Effector memory CD4-positive, alpha-beta T cell (primary cell): ENCODE measurements around the gene SEMA4D.

Experiments
- DNase-seq, 3 donors: peaks; one replicate each; pipeline ENCODE4 v3.0.0-alpha.2; 2020
- H3K27ac ChIP-seq: 2 replicates; pipeline ENCODE4 v1.7.0; 2013; ENCODE audit warnings: mild to moderate bottlenecking, low read length, moderate library complexity; ENCODE audit not compliant: insufficient read depth, poor library complexity, severe bottlenecking
- H3K27me3 ChIP-seq: replicated peaks from 2 replicates; pipeline ENCODE4 v1.7.0; 2013; ENCODE audit warnings: mild to moderate bottlenecking, low read length; ENCODE audit not compliant: insufficient read depth, control insufficient read depth, poor library complexity, severe bottlenecking
- H3K36me3 ChIP-seq: 2 replicates; pipeline ENCODE4 v1.7.0; 2013; ENCODE audit warnings: mild to moderate bottlenecking, low read length, moderate library complexity; ENCODE audit not compliant: control insufficient read depth, insufficient read depth
- H3K4me1 ChIP-seq: 2 replicates; pipeline ENCODE4 v1.7.0; 2013; ENCODE audit warnings: low read length, mild to moderate bottlenecking; ENCODE audit not compliant: control insufficient read depth, insufficient read depth, poor library complexity, severe bottlenecking
- H3K4me3 ChIP-seq: 2 replicates; pipeline ENCODE4 v1.7.0; 2013; ENCODE audit warnings: low read length, low read depth, mild to moderate bottlenecking; ENCODE audit not compliant: insufficient read depth, poor library complexity, severe bottlenecking
- H3K9me3 ChIP-seq: 2 replicates; pipeline ENCODE4 v1.7.0; 2013; ENCODE audit warnings: mild to moderate bottlenecking, low read length, moderate library complexity; ENCODE audit not compliant: control insufficient read depth

SEMA4D gene

GRCh38 chr9:89537166-89537565 is 39.3 kb upstream of the SEMA4D start:
- no peak for DNase-seq
- Histone ChIP-seq H3K36me3 (no peaks in the 10 kb centered on the region), H3K27ac (peak overlapping the region; percentile 62), H3K27me3 (no peaks in the 10 kb centered on the region), H3K4me3 (peak overlapping the region; percentile 18), H3K9me3 (no peaks in the 10 kb centered on the region), H3K4me1 (peaks cover 65% of the 10 kb centered on the region)

GRCh38 chr9:89536600-89536999 is 38.7 kb upstream of the SEMA4D start:
- Histone ChIP-seq H3K36me3 (no peaks in the 10 kb centered on the region), H3K27ac (peak overlapping the region; percentile 62), H3K9me3 (no peaks in the 10 kb centered on the region), H3K4me3 (peak overlapping the region; percentile 18), H3K27me3 (no peaks in the 10 kb centered on the region), H3K4me1 (peaks cover 71% of the 10 kb centered on the region)
- no peak for DNase-seq

GRCh38 chr9:89536145-89536574 is 38.2 kb upstream of the SEMA4D start:
- Histone ChIP-seq H3K4me3 (peak overlapping the region; percentile 18), H3K27ac (no peak overlapping the region), H3K9me3 (no peaks in the 10 kb centered on the region), H3K36me3 (no peaks in the 10 kb centered on the region), H3K27me3 (no peaks in the 10 kb centered on the region), H3K4me1 (peaks cover 71% of the 10 kb centered on the region)
- DNase-seq, result no peak

- H3K4me1 ChIP-seq, result peaks cover 77% of the 10 kb centered on the region
- H3K27ac ChIP-seq, result no peak overlapping the region
- no peaks in the 10 kb centered on the region for H3K27me3 ChIP-seq
These were observed 37.5 kb upstream of the SEMA4D start for GRCh38 chr9:89535461-89535860.

GRCh38 chr9:89534515-89535287 is 36.8 kb upstream of the SEMA4D start:
- no peaks in the 10 kb centered on the region for H3K27me3 ChIP-seq
- H3K4me1 ChIP-seq, result peaks cover 80% of the 10 kb centered on the region
- H3K27ac ChIP-seq, result no peak overlapping the region
- H3K36me3 ChIP-seq, result no peaks in the 10 kb centered on the region
- DNase-seq, result no peak
- H3K4me3 ChIP-seq, result no peak overlapping the region
- H3K9me3 ChIP-seq, result no peaks in the 10 kb centered on the region

More at GRCh38 chr9:89535461-89535860, 37.5 kb upstream of the SEMA4D start:
- no peak for DNase-seq
- Histone ChIP-seq H3K9me3 (no peaks in the 10 kb centered on the region), H3K4me3 (no peak overlapping the region), H3K36me3 (no peaks in the 10 kb centered on the region)

GRCh38 chr9:89533411-89534095 is 35.6 kb upstream of the SEMA4D start:
- Histone ChIP-seq H3K36me3 (no peaks in the 10 kb centered on the region), H3K9me3 (no peaks in the 10 kb centered on the region), H3K27me3 (no peaks in the 10 kb centered on the region), H3K4me3 (no peak overlapping the region), H3K27ac (no peak overlapping the region), H3K4me1 (peaks cover 79% of the 10 kb centered on the region)
- DNase-seq, result no peak

- Histone ChIP-seq H3K9me3 (no peaks in the 10 kb centered on the region), H3K36me3 (no peaks in the 10 kb centered on the region), H3K4me1 (peaks cover 75% of the 10 kb centered on the region)
These were observed 35.0 kb upstream of the SEMA4D start for GRCh38 chr9:89532944-89533343.

GRCh38 chr9:89532478-89532877 is 34.6 kb upstream of the SEMA4D start:
- Histone ChIP-seq H3K27me3 (no peaks in the 10 kb centered on the region), H3K36me3 (no peaks in the 10 kb centered on the region), H3K4me1 (peaks cover 73% of the 10 kb centered on the region), H3K27ac (no peak overlapping the region), H3K4me3 (no peak overlapping the region), H3K9me3 (no peaks in the 10 kb centered on the region)
- DNase-seq, result no peak

More at GRCh38 chr9:89532944-89533343, 35.0 kb upstream of the SEMA4D start:
- DNase-seq, result no peak
- H3K27me3 ChIP-seq, result no peaks in the 10 kb centered on the region
- H3K4me3 ChIP-seq, result no peak overlapping the region
- H3K27ac ChIP-seq, result no peak overlapping the region

GRCh38 chr9:89531766-89532165 is 33.9 kb upstream of the SEMA4D start:
- Histone ChIP-seq H3K36me3 (no peaks in the 10 kb centered on the region), H3K4me1 (peaks cover 71% of the 10 kb centered on the region), H3K9me3 (no peaks in the 10 kb centered on the region), H3K4me3 (no peak overlapping the region), H3K27ac (no peak overlapping the region), H3K27me3 (no peaks in the 10 kb centered on the region)
- no peak for DNase-seq

- H3K27me3 ChIP-seq, result no peaks in the 10 kb centered on the region
- no peak for DNase-seq
- H3K36me3 ChIP-seq, result no peaks in the 10 kb centered on the region
- H3K4me1 ChIP-seq, result peaks cover 72% of the 10 kb centered on the region
- no peak overlapping the region for H3K27ac ChIP-seq
- H3K9me3 ChIP-seq, result no peaks in the 10 kb centered on the region
- no peak overlapping the region for H3K4me3 ChIP-seq
These were observed 32.8 kb upstream of the SEMA4D start for GRCh38 chr9:89530726-89531125.
